ENCODE measurements around the gene NCOR1.

GRCh38 chr17:16061631-16062030 is 153.7 kb downstream of the NCOR1 start:
- TF ChIP-seq TAF1 (IDR thresholded peaks at IDR 0.05; ENCODE audit: borderline replicate concordance, low read depth, low read length) (no peak), CTCF (IDR thresholded peaks at IDR 0.05 in 2 of 3, conservative IDR thresholded peaks at IDR 0.05 in 1 of 3; ENCODE audit: control insufficient read depth in 2 of 3, extremely low read depth in 1 of 3, insufficient read depth in 1 of 3, low read depth in 3 of 3, low read length in 3 of 3) (no peak), RAD21 (IDR thresholded peaks at IDR 0.05; ENCODE audit: insufficient read depth, low read depth, low read length) (no peak), GABPA (IDR thresholded peaks at IDR 0.05; ENCODE audit: low read depth) (no peak), SPI1 (IDR thresholded peaks at IDR 0.05; ENCODE audit: borderline replicate concordance, insufficient read depth, low read depth, low read length) (no peak), EZH2 (IDR thresholded peaks at IDR 0.05; ENCODE audit: borderline replicate concordance, control insufficient read depth, low read depth, low read length) (no peak), CEBPB (IDR thresholded peaks at IDR 0.05; ENCODE audit: borderline replicate concordance in 1 of 2, low read depth in 2 of 2, low read length in 2 of 2) (no peak), JUND (IDR thresholded peaks at IDR 0.05; ENCODE audit: low read depth, low read length) (no peak), POLR2A (IDR thresholded peaks at IDR 0.05; ENCODE audit: low read depth, low read length) (no peak), TARDBP (IDR thresholded peaks at IDR 0.05; ENCODE audit: borderline replicate concordance) (no peak), USF1 (IDR thresholded peaks at IDR 0.05; ENCODE audit: borderline replicate concordance, extremely low read length, insufficient read depth, low read depth, low read length) (no peak), ZNF592 (IDR thresholded peaks at IDR 0.05) (no peak)
- TF ChIP-seq, protein P1, sequence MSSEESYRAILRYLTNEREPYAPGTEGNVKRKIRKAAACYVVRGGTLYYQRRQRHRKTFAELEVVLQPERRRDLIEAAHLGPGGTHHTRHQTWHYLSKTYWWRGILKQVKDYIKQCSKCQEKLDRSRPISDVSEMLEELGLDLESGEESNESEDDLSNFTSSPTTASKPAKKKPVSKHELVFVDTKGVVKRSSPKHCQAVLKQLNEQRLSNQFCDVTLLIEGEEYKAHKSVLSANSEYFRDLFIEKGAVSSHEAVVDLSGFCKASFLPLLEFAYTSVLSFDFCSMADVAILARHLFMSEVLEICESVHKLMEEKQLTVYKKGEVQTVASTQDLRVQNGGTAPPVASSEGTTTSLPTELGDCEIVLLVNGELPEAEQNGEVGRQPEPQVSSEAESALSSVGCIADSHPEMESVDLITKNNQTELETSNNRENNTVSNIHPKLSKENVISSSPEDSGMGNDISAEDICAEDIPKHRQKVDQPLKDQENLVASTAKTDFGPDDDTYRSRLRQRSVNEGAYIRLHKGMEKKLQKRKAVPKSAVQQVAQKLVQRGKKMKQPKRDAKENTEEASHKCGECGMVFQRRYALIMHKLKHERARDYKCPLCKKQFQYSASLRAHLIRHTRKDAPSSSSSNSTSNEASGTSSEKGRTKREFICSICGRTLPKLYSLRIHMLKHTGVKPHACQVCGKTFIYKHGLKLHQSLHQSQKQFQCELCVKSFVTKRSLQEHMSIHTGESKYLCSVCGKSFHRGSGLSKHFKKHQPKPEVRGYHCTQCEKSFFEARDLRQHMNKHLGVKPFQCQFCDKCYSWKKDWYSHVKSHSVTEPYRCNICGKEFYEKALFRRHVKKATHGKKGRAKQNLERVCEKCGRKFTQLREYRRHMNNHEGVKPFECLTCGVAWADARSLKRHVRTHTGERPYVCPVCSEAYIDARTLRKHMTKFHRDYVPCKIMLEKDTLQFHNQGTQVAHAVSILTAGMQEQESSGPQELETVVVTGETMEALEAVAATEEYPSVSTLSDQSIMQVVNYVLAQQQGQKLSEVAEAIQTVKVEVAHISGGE (CRISPR knock-in tag; IDR thresholded peaks at IDR 0.05): no peak
- TF ChIP-seq, protein P2, sequence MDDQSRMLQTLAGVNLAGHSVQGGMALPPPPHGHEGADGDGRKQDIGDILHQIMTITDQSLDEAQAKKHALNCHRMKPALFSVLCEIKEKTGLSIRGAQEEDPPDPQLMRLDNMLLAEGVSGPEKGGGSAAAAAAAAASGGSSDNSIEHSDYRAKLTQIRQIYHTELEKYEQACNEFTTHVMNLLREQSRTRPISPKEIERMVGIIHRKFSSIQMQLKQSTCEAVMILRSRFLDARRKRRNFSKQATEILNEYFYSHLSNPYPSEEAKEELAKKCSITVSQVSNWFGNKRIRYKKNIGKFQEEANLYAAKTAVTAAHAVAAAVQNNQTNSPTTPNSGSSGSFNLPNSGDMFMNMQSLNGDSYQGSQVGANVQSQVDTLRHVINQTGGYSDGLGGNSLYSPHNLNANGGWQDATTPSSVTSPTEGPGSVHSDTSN (IDR thresholded peaks at IDR 0.05; ENCODE audit: insufficient replicate concordance, low read depth, low read length): no peak

Data from GM12878 (cell line).